ENCODE results near the gene POU6F1. TPM values are rescaled to one million over a fixed set of nuclear protein-coding genes. Genes with fewer than 3 reads are reported as not detected.

Gene POU6F1, protein sequence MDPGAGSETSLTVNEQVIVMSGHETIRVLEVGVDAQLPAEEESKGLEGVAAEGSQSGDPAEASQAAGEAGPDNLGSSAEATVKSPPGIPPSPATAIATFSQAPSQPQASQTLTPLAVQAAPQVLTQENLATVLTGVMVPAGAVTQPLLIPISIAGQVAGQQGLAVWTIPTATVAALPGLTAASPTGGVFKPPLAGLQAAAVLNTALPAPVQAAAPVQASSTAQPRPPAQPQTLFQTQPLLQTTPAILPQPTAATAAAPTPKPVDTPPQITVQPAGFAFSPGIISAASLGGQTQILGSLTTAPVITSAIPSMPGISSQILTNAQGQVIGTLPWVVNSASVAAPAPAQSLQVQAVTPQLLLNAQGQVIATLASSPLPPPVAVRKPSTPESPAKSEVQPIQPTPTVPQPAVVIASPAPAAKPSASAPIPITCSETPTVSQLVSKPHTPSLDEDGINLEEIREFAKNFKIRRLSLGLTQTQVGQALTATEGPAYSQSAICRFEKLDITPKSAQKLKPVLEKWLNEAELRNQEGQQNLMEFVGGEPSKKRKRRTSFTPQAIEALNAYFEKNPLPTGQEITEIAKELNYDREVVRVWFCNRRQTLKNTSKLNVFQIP
- 3.3 and 4.8 TPM in 2 replicates for total RNA-seq
- 3.3 and 3.5 TPM in 2 replicates for polyA plus RNA-seq
- 5.1 and 5.4 TPM in 2 replicates for polyA plus RNA-seq (2012)
- 4.7 and 11.1 TPM in 2 replicates for polyA minus RNA-seq (ENCODE audit: low replicate concordance)

DNA sequence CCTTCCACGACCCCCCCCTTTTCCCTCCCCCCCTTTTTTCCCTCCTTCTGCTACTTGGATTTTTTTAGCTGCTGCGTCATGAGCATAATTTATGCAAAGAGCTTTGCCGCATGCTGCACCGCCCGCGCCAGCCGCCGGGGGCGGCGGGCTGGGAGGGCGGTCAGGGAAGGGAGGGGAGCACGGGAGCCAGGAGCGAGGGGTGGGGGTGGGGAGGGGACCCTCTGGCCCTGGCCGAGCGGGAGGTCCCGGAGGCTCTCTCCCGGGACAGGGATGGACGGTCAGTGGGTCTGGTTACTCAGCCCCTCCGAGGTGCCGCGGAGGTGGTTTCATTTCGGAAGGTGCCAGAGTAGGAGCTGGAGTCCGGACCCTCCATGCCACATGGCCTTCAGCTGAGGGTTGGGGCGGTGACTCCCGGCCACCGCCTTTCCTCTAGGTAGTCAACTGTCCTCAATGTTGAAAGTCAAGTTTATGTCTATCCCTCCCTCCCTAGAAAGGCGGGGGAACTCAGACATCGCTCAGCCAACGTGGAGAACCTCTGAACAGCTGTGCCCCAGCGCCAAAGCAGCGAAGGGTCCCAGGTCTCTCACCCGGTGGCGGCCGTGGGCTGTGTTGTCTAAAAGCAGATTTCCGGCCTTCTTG lies at the start of gene POU6F1:
Gene POU6F1, minus strand, starts transcription at position 95 of the 639 bp plus-strand sequence. CDS start 11,226 bp downstream, outside the sequence.
- Histone ChIP-seq H3K4me3 (replicated peaks in 1 of 4; ENCODE audit: control extremely low read depth in 1 of 4, insufficient read depth in 1 of 4, low read depth in 3 of 4, low read length in 4 of 4) (peak within 1 kb of the TSS; percentile 60 to 82 (median 74)), H3K9ac (ENCODE audit: insufficient read depth, low read length) (peak within 1 kb of the TSS; percentile 88), H3K79me2 (ENCODE audit: control insufficient read depth, insufficient read depth, low read length) (no peaks in the 10 kb centered on the region), H3K4me2 (ENCODE audit: extremely low read depth, insufficient read depth, low read length) (peak within 1 kb of the TSS; percentile 92), H3K9me3 (ENCODE audit: control insufficient read depth, insufficient read depth, low read depth, low read length) (no peaks in the 10 kb centered on the region), H3K4me1 (ENCODE audit: control insufficient read depth, extremely low read depth, insufficient read depth, low read length) (peaks cover 4% of the 10 kb centered on the region), H3K27me3 (ENCODE audit: control insufficient read depth, insufficient read depth, low read length) (no peaks in the 10 kb centered on the region), H4K20me1 (ENCODE audit: control insufficient read depth, extremely low read depth, insufficient read depth, low read length) (no peaks in the 10 kb centered on the region), H3K36me3 (ENCODE audit: control insufficient read depth, insufficient read depth, low read length) (no peaks in the 10 kb centered on the region), H2AFZ (ENCODE audit: low read length) (peak within 1 kb of the TSS; percentile 69), H3K27ac (ENCODE audit: insufficient read depth, low read length) (peak within 1 kb of the TSS; percentile 81)
- peak; percentile 81 for DNase-seq (ENCODE audit: low read depth in 2 of 2)
- no peak for TF ChIP-seq EZH2 (IDR thresholded peaks at IDR 0.05; ENCODE audit: low read length, missing control alignments)
- TF ChIP-seq, protein P1, sequence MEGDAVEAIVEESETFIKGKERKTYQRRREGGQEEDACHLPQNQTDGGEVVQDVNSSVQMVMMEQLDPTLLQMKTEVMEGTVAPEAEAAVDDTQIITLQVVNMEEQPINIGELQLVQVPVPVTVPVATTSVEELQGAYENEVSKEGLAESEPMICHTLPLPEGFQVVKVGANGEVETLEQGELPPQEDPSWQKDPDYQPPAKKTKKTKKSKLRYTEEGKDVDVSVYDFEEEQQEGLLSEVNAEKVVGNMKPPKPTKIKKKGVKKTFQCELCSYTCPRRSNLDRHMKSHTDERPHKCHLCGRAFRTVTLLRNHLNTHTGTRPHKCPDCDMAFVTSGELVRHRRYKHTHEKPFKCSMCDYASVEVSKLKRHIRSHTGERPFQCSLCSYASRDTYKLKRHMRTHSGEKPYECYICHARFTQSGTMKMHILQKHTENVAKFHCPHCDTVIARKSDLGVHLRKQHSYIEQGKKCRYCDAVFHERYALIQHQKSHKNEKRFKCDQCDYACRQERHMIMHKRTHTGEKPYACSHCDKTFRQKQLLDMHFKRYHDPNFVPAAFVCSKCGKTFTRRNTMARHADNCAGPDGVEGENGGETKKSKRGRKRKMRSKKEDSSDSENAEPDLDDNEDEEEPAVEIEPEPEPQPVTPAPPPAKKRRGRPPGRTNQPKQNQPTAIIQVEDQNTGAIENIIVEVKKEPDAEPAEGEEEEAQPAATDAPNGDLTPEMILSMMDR (conservative IDR thresholded peaks at IDR 0.05 in 1 of 2, IDR thresholded peaks at IDR 0.05 in 1 of 2; ENCODE audit: low read depth in 1 of 2, low read length in 2 of 2), result peak; percentile 46 to 51

DNA sequence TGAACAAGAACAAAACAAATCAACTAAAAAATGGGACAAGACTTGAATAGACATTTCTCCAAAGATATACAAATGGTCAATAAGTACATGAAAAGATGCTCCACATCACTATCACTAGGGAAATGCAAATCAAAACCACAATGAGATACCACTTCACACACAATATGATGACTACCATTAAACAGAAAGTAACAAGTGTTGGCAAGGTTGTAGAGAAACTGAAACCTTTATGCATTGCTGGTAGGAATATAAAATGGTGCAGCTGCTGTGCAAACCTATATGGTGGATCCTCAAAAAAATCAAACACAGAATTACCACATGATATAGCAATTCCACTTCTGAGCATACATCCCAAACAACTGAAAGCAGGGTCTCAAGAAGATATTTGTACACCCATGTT lies 47.2 kb upstream of the POU6F1 start:
- H3K27me3 ChIP-seq (ENCODE audit: control insufficient read depth, insufficient read depth, low read length), result no peaks in the 10 kb centered on the region
- H2AFZ ChIP-seq (ENCODE audit: low read length), result no peak overlapping the region
- no peak overlapping the region for H3K27ac ChIP-seq (ENCODE audit: insufficient read depth, low read length)
- no peaks in the 10 kb centered on the region for H4K20me1 ChIP-seq (ENCODE audit: control insufficient read depth, extremely low read depth, insufficient read depth, low read length)
- peaks cover 21% of the 10 kb centered on the region for H3K79me2 ChIP-seq (ENCODE audit: control insufficient read depth, insufficient read depth, low read length)
- no peaks in the 10 kb centered on the region for H3K4me1 ChIP-seq (ENCODE audit: control insufficient read depth, extremely low read depth, insufficient read depth, low read length)
- no peak overlapping the region for H3K4me3 ChIP-seq (replicated peaks in 1 of 4; ENCODE audit: control extremely low read depth in 1 of 4, insufficient read depth in 1 of 4, low read depth in 3 of 4, low read length in 4 of 4)
- H3K4me2 ChIP-seq (ENCODE audit: extremely low read depth, insufficient read depth, low read length), result no peak overlapping the region
- H3K9me3 ChIP-seq (ENCODE audit: control insufficient read depth, insufficient read depth, low read depth, low read length), result no peaks in the 10 kb centered on the region
- H3K9ac ChIP-seq (ENCODE audit: insufficient read depth, low read length), result no peak overlapping the region
- DNase-seq (ENCODE audit: low read depth in 2 of 2), result no peak
- H3K36me3 ChIP-seq (ENCODE audit: control insufficient read depth, insufficient read depth, low read length), result no peaks in the 10 kb centered on the region
- no peak for TF ChIP-seq EZH2 (IDR thresholded peaks at IDR 0.05; ENCODE audit: low read length, missing control alignments)
- TF ChIP-seq, protein P1 (conservative IDR thresholded peaks at IDR 0.05 in 1 of 2, IDR thresholded peaks at IDR 0.05 in 1 of 2; ENCODE audit: low read depth in 1 of 2, low read length in 2 of 2), result no peak

DNA sequence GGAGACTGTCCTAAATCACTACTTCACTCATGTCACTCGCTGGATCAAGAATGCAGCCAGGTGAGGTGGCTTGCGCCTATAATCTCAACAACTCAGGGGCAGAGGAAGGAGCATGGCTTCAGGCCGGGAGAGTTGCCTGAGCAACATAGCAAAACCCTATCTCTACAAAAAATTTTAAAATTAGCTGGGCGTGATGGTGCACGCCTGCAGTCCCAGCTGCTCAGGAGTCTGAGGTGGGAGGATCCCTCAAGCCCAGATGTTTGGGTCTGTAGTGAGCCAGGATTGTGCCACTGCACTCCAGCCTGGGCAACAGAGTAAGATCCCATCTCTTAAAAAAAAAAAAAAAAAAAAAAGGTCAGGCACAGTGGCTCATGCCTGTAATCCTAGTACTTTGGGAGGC lies 46.4 kb upstream of the POU6F1 start:
- Histone ChIP-seq H3K4me3 (replicated peaks in 1 of 4; ENCODE audit: control extremely low read depth in 1 of 4, insufficient read depth in 1 of 4, low read depth in 3 of 4, low read length in 4 of 4) (no peak overlapping the region), H3K9me3 (ENCODE audit: control insufficient read depth, insufficient read depth, low read depth, low read length) (no peaks in the 10 kb centered on the region), H3K27me3 (ENCODE audit: control insufficient read depth, insufficient read depth, low read length) (no peaks in the 10 kb centered on the region), H3K4me2 (ENCODE audit: extremely low read depth, insufficient read depth, low read length) (no peak overlapping the region), H4K20me1 (ENCODE audit: control insufficient read depth, extremely low read depth, insufficient read depth, low read length) (no peaks in the 10 kb centered on the region), H3K36me3 (ENCODE audit: control insufficient read depth, insufficient read depth, low read length) (no peaks in the 10 kb centered on the region), H3K27ac (ENCODE audit: insufficient read depth, low read length) (no peak overlapping the region), H3K9ac (ENCODE audit: insufficient read depth, low read length) (no peak overlapping the region), H3K4me1 (ENCODE audit: control insufficient read depth, extremely low read depth, insufficient read depth, low read length) (no peaks in the 10 kb centered on the region), H3K79me2 (ENCODE audit: control insufficient read depth, insufficient read depth, low read length) (peaks cover 18% of the 10 kb centered on the region), H2AFZ (ENCODE audit: low read length) (no peak overlapping the region)
- TF ChIP-seq, protein P1 (conservative IDR thresholded peaks at IDR 0.05 in 1 of 2, IDR thresholded peaks at IDR 0.05 in 1 of 2; ENCODE audit: low read depth in 1 of 2, low read length in 2 of 2), result no peak
- no peak for TF ChIP-seq EZH2 (IDR thresholded peaks at IDR 0.05; ENCODE audit: low read length, missing control alignments)
- DNase-seq (ENCODE audit: low read depth in 2 of 2), result no peak
